Glutamatergic neuron (in vitro differentiated cells): ENCODE results near the gene ENPP1. TPM values are rescaled to one million over a fixed set of nuclear protein-coding genes. Genes with fewer than 3 reads are reported as not detected.

Source experiments
- DNase-seq: peaks from one replicate; pipeline ENCODE4 v3.0.0; 2022
- H3K27ac Mint-ChIP-seq: one replicate; pipeline ENCODE4 v1.8.0; 2020; ENCODE audit warnings: mild to moderate bottlenecking, mixed read lengths, inconsistent platforms; ENCODE audit not compliant: unreplicated experiment
- H3K27me3 Mint-ChIP-seq: one replicate; pipeline ENCODE4 v1.8.0; 2020; ENCODE audit warnings: mild to moderate bottlenecking, moderate library complexity, mixed read lengths, inconsistent platforms; ENCODE audit not compliant: unreplicated experiment
- H3K36me3 Mint-ChIP-seq: one replicate; pipeline ENCODE4 v1.8.0; 2020; ENCODE audit warnings: mild to moderate bottlenecking, mixed read lengths, inconsistent platforms; ENCODE audit not compliant: unreplicated experiment
- H3K4me1 Mint-ChIP-seq: one replicate; pipeline ENCODE4 v1.8.0; 2020; ENCODE audit warnings: mild to moderate bottlenecking, low read depth, mixed read lengths, inconsistent platforms; ENCODE audit not compliant: unreplicated experiment
- H3K4me3 Mint-ChIP-seq: one replicate; pipeline ENCODE4 v1.8.0; 2020; ENCODE audit warnings: mild to moderate bottlenecking, mixed read lengths, inconsistent platforms; ENCODE audit not compliant: unreplicated experiment
- H3K9me3 Mint-ChIP-seq: one replicate; pipeline ENCODE4 v1.8.0; 2020; ENCODE audit warnings: mild to moderate bottlenecking, moderate library complexity, mixed read lengths, inconsistent platforms; ENCODE audit not compliant: unreplicated experiment
- CTCF ChIP-seq: fragments of 200-600 bp; sonication (generic); IDR thresholded peaks from one replicate; pipeline ENCODE4 v1.5.0; 2021; ENCODE audit not compliant: partially characterized antibody, unreplicated experiment
- total RNA-seq: library from RNA; stranded (reverse); fragmentation: NEBNext Ultra II Directional; extraction: Animal tissue kit (Norgen Biotek cat#: 25700); gene quantifications from one replicate; pipeline ENCODE4 v1.2.1, GENCODE V29; 2021; ENCODE audit not compliant: unreplicated experiment

ENPP1 gene
- total RNA-seq, 1 donor from 2014 or later, result 2.4 TPM

- H3K4me1 Mint-ChIP-seq, result no peaks in the 10 kb centered on the region
Measured at GRCh38 chr6:131804131-131804530, 3.7 kb upstream of the ENPP1 start.

GRCh38 chr6:131807321-131807643 lies 538 bp upstream of the ENPP1 start:
- Mint-ChIP-seq H3K4me1 (no peaks in the 10 kb centered on the region), H3K27me3 (peaks cover 13% of the 10 kb centered on the region), H3K36me3 (no peaks in the 10 kb centered on the region), H3K4me3 (peak overlapping the region; percentile 96), H3K9me3 (peaks cover 6% of the 10 kb centered on the region), H3K27ac (peak overlapping the region; percentile 77)
- no peak for DNase-seq
- no peak for TF ChIP-seq CTCF

More at GRCh38 chr6:131804131-131804530, 3.7 kb upstream of the ENPP1 start:
- H3K9me3 Mint-ChIP-seq, result peaks cover 6% of the 10 kb centered on the region
- H3K27ac Mint-ChIP-seq, result no peak overlapping the region
- TF ChIP-seq CTCF, result no peak
- DNase-seq, result no peak
- no peaks in the 10 kb centered on the region for H3K36me3 Mint-ChIP-seq
- H3K4me3 Mint-ChIP-seq, result no peak overlapping the region
- peaks cover 11% of the 10 kb centered on the region for H3K27me3 Mint-ChIP-seq

- Mint-ChIP-seq H3K36me3 (no peaks in the 10 kb centered on the region), H3K27me3 (peaks cover 13% of the 10 kb centered on the region), H3K27ac (peak overlapping the region; percentile 43), H3K4me1 (no peaks in the 10 kb centered on the region), H3K4me3 (peak overlapping the region; percentile 90), H3K9me3 (peaks cover 6% of the 10 kb centered on the region)
- no peak for DNase-seq
- no peak for TF ChIP-seq CTCF
Measured at GRCh38 chr6:131808460-131809269, 845 bp downstream of the ENPP1 start.

DNA sequence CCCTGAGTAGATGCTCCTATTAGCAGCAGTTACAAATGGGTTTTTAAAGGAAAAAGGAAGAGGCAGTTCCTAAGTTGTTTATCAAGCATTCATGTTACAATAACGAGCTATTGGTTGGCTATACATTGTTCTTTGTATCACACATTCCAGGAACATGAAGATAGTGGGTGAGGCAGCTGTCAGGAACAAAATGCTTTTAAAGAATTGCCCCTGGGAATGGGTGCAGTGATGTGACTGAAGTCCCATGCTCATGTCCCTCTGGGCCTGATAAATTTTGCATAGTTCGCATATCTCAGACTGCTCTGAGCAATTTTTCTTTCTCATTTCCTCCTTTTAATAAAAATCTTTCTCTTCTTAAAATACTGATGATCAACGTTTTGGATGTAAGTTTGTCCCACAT lies 3.7 kb downstream of the ENPP1 start:
- H3K9me3 Mint-ChIP-seq, result peaks cover 6% of the 10 kb centered on the region
- H3K4me3 Mint-ChIP-seq, result no peak overlapping the region
- H3K36me3 Mint-ChIP-seq, result no peaks in the 10 kb centered on the region
- no peak for TF ChIP-seq CTCF
- no peak overlapping the region for H3K27ac Mint-ChIP-seq
- no peak for DNase-seq
- H3K4me1 Mint-ChIP-seq, result no peaks in the 10 kb centered on the region
- peaks cover 13% of the 10 kb centered on the region for H3K27me3 Mint-ChIP-seq

DNA sequence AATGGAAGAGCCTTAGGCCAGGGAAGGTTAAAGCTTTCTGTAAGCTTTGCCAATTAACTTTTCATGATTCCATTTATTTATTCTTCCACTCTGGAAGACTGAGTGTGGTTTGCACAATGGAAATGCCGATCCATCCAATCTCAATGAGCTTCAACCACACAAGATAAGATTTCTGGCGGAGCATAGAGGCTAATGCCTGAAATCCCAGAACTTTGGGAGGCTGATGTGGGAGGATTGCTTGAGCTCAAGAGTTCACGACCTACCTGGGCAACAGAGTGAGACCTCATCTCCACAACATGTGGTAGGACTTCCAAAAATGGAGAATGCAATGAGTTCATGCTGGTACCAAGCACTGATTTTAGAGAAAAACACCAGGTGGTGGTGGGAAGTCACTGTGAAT lies 6.2 kb downstream of the ENPP1 start:
- H3K4me1 Mint-ChIP-seq, result no peaks in the 10 kb centered on the region
- H3K4me3 Mint-ChIP-seq, result no peak overlapping the region
- H3K9me3 Mint-ChIP-seq, result no peaks in the 10 kb centered on the region
- no peaks in the 10 kb centered on the region for H3K36me3 Mint-ChIP-seq
- H3K27ac Mint-ChIP-seq, result no peak overlapping the region
- peaks cover 2% of the 10 kb centered on the region for H3K27me3 Mint-ChIP-seq
- no peak for TF ChIP-seq CTCF
- DNase-seq, result no peak
